CD4-positive, alpha-beta T cell (primary cell): ENCODE data around the gene MGAT5B. TPM values are rescaled to one million over a fixed set of nuclear protein-coding genes. Genes with fewer than 3 reads are reported as not detected.
A peak's percentile ranks its signal among the peaks of the same experiment; 100 is the strongest.

ENCODE experiments used
- ATAC-seq: fragments of 200-7000 bp; cut with Tn5 transposase; one replicate; pipeline ENCODE4 v1.10.0; 2022; ENCODE audit warnings: mild to moderate bottlenecking; ENCODE audit not compliant: poor library complexity
- CTCF ChIA-PET: fragments of 350-600 bp; sonication (Branson Sonifier 250); formaldehyde crosslinking; loops from one replicate; lab custom pipeline; 2021; ENCODE audit warnings: antibody characterized with exemption, inconsistent platforms; lab: Charles Lee
- POLR2A ChIA-PET: fragments of 350-600 bp; sonication (Branson Sonifier 250); formaldehyde crosslinking; loops from one replicate; lab custom pipeline; 2021; ENCODE audit warnings: antibody characterized with exemption, inconsistent platforms; lab: Charles Lee
- DNase-seq, 14 experiments: peaks; one replicate each; pipeline ENCODE4 v3.0.0-alpha.2; 2013 to 2020; ENCODE audit warnings: mixed read lengths in 2 of 14
- H3K27ac ChIP-seq, 2 donors: one replicate each; pipeline versions ENCODE4 v1.5.1 to v1.7.0; 2013; ENCODE audit warnings: low read length in 2 of 2, low read depth in 1 of 2, mild to moderate bottlenecking in 1 of 2
- H3K27me3 ChIP-seq, 2 experiments: 1 replicate in 1 of 2; 2 replicates in 1 of 2; pipeline versions ENCODE4 v1.6.1 to v1.7.0; 2013; ENCODE audit warnings: low read length in 2 of 2, control low read depth in 1 of 2, mild to moderate bottlenecking in 1 of 2, moderate library complexity in 1 of 2; ENCODE audit not compliant: insufficient read depth in 2 of 2, control insufficient read depth in 1 of 2
- H3K36me3 ChIP-seq: one replicate; pipeline ENCODE4 v1.6.1; 2013; ENCODE audit warnings: low read length, control low read depth; ENCODE audit not compliant: insufficient read depth
- H3K4me1 ChIP-seq: one replicate; pipeline ENCODE4 v1.6.1; 2013; ENCODE audit warnings: low read length, control low read depth; ENCODE audit not compliant: insufficient read depth
- H3K4me3 ChIP-seq: one replicate; pipeline ENCODE4 v1.5.1; 2013; ENCODE audit warnings: mild to moderate bottlenecking, low read length, moderate library complexity
- H3K9me3 ChIP-seq, 2 experiments: 1 replicate in 1 of 2; 2 replicates in 1 of 2; pipeline versions ENCODE4 v1.6.1 to v1.7.0; 2013; ENCODE audit warnings: low read length in 2 of 2, mild to moderate bottlenecking in 2 of 2, control low read depth in 1 of 2, moderate library complexity in 1 of 2; ENCODE audit not compliant: control insufficient read depth in 1 of 2, insufficient read depth in 1 of 2
- H3K27ac Mint-ChIP-seq: one replicate; pipeline ENCODE4 v1.8.0; 2020; ENCODE audit warnings: mixed read lengths
- H3K27me3 Mint-ChIP-seq: one replicate; pipeline ENCODE4 v1.8.0; 2021; ENCODE audit warnings: mixed read lengths
- H3K36me3 Mint-ChIP-seq: one replicate; pipeline ENCODE4 v1.8.0; 2021; ENCODE audit warnings: low read depth, mixed read lengths
- H3K4me1 Mint-ChIP-seq: one replicate; pipeline ENCODE4 v1.8.0; 2021; ENCODE audit warnings: low read depth, mixed read lengths
- H3K4me3 Mint-ChIP-seq: one replicate; pipeline ENCODE4 v1.8.0; 2020; ENCODE audit warnings: mild to moderate bottlenecking, mixed read lengths
- H3K9me3 Mint-ChIP-seq: one replicate; pipeline ENCODE4 v1.8.0; 2020; ENCODE audit warnings: mixed read lengths
- intact Hi-C, 2 experiments: fragments of 100-400 bp; cut with DNase I in 1 of 2; cut with micrococcal nuclease in 1 of 2; formaldehyde crosslinking; loops; one replicate each; pipeline versions ENCODE4 v1.15.1 to v1.9.0; 2023 to 2025; cut with DNase I, micrococcal nuclease
- total RNA-seq, 174 experiments: library from RNA in 2 of 174; stranded (reverse) in 2 of 174; gene quantifications; one replicate each; pipeline ENCODE4 v1.2.3 and lab custom pipeline; 2021 to 2026
- TF ChIP-seq, protein P1 (sequence below): fragments of 200-600 bp; IDR thresholded peaks from one replicate; pipeline ENCODE4 v1.8.0; 2022; ENCODE audit warnings: antibody characterized with exemption, mild to moderate bottlenecking

Gene MGAT5B
- total RNA-seq, 2 experiments from 2014 or later, result 0.28 to 0.77 TPM

DNA sequence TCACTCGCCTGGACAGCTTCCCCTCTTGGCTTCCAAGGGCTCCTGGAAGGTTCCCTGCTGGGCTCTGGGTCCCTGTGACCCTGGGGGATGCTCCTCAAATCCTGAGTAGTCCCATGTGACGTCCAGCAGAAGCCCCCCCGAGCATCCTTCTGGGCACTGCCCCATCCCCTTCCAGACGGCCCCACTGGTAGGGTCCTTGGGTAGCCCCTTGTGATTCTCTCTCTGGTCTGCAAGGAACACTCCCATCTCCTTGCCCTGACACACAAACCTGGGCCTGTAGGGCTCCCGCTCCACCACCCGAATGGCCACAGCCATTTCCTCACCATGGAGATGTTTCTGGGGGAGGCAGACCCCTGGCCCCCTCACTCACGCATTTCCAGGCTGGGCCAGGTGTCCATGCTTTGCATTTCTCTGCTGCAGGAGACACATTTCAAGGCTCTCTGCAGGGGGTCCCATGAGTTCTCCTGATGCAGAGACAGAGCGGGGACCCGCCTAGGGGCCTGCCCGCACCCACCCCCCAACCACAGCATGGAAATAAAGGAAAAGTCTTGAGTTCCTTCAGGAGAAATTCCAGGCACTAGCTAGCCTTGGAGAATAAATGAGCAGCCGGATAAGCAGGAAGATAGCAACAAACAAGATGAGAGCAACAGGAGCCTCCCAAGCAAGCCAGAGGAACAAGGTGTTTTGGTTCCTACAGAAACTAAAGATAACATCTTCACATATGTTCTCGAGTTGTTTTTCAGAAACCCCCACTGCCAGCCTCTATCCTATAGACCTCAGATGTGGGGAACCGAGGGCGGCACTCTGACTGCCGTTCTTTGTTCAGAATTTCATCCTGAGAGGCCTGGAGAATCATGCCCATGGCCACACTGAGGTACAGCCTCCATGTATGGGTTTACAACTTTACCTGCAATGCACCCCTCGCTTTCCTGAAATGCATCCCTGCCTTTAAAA, 128.8 kb downstream of the MGAT5B start:
- H3K27me3 Mint-ChIP-seq, result no peaks in the 10 kb centered on the region
- H3K27ac ChIP-seq, result peak overlapping the region; percentile 19 to 90

DNA sequence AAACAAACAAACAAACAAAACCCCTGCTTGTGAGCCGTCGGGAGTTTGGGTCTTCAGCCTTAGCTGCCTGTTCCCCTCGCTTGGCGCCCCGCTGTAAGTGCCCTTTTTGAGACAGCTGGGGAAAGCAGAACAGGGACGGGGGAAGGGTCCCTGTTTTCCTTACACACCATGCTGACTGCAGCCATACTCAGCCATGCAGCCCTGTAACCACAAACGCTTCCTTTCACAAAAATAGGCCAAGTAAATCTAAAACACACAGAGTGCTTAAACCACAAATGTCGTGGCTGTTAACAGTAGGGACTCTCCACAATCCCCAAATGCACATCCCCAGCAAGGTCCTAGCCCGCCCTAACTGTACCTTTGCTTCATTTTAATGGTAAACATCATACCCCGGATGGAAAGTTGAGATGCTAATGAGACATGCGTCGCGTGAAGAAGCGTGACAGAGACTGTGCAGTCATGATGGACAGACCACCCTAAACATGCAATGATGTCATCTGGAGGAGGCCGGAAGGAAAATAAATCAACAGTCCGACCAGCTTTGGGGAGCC, 129.9 kb downstream of the MGAT5B start:
- H3K4me3 ChIP-seq, result peak overlapping the region; percentile 24
- TF ChIP-seq, protein P1, sequence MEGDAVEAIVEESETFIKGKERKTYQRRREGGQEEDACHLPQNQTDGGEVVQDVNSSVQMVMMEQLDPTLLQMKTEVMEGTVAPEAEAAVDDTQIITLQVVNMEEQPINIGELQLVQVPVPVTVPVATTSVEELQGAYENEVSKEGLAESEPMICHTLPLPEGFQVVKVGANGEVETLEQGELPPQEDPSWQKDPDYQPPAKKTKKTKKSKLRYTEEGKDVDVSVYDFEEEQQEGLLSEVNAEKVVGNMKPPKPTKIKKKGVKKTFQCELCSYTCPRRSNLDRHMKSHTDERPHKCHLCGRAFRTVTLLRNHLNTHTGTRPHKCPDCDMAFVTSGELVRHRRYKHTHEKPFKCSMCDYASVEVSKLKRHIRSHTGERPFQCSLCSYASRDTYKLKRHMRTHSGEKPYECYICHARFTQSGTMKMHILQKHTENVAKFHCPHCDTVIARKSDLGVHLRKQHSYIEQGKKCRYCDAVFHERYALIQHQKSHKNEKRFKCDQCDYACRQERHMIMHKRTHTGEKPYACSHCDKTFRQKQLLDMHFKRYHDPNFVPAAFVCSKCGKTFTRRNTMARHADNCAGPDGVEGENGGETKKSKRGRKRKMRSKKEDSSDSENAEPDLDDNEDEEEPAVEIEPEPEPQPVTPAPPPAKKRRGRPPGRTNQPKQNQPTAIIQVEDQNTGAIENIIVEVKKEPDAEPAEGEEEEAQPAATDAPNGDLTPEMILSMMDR, result no peak
- ChIA-PET CTCF (interaction anchor here (1.0 kb wide), 1 partner anchor 58 kb away, joined by 3 read pairs; no protein-coding TSS in a partner anchor), POLR2A (interaction anchor here (0.6 to 4.9 kb wide), 11 partner anchors 8 to 262 kb away, joined by 3 to 25 read pairs (median 3); no protein-coding TSS in a partner anchor)
- Mint-ChIP-seq H3K4me3 (peak overlapping the region; percentile 42), H3K27ac (peak overlapping the region; percentile 86), H3K9me3 (no peaks in the 10 kb centered on the region), H3K4me1 (peaks cover 59% of the 10 kb centered on the region), H3K27me3 (no peaks in the 10 kb centered on the region), H3K36me3 (no peaks in the 10 kb centered on the region)
- no peaks in the 10 kb centered on the region for H3K9me3 ChIP-seq
- DNase-seq (peak; percentile 33 to 92 (median 45)), ATAC-seq (peak; percentile 91)
- no peaks in the 10 kb centered on the region for H3K36me3 ChIP-seq
- intact Hi-C loops, result loop anchor here in 1 of 2 experiments (1.0 to 2.0 kb wide), 2 partner anchors 15 to 29 kb away; no protein-coding TSS in a partner anchor
- H3K27me3 ChIP-seq, result no peaks in the 10 kb centered on the region
- H3K27ac ChIP-seq, result peak overlapping the region; percentile 73 to 90
- peaks cover 70% of the 10 kb centered on the region for H3K4me1 ChIP-seq

More for the DNA sequence above, 128.8 kb downstream of the MGAT5B start:
- POLR2A ChIA-PET, result interaction anchor here (0.6 to 4.9 kb wide), 6 partner anchors 9 to 261 kb away, joined by 3 to 25 read pairs (median 3); no protein-coding TSS in a partner anchor
- H3K4me1 Mint-ChIP-seq, result peaks cover 59% of the 10 kb centered on the region
- Histone ChIP-seq H3K4me3 (no peak overlapping the region), H3K27me3 (no peaks in the 10 kb centered on the region), H3K36me3 (no peaks in the 10 kb centered on the region), H3K4me1 (peaks cover 70% of the 10 kb centered on the region), H3K9me3 (no peaks in the 10 kb centered on the region)
- H3K4me3 Mint-ChIP-seq, result peak overlapping the region; percentile 40
- H3K36me3 Mint-ChIP-seq, result no peaks in the 10 kb centered on the region
- CTCF ChIA-PET, result interaction anchor here (0.7 to 1.0 kb wide), 2 partner anchors 59 to 62 kb away, joined by 3 read pairs; no protein-coding TSS in a partner anchor
- ATAC-seq, result no peak
- no peaks in the 10 kb centered on the region for H3K9me3 Mint-ChIP-seq
- H3K27ac Mint-ChIP-seq, result peak overlapping the region; percentile 86
- intact Hi-C loops, result no loop called here
- DNase-seq, result peak in 5 of 14 experiments; percentile 5 to 53 (median 24)
- TF ChIP-seq, protein P1, result no peak

DNA sequence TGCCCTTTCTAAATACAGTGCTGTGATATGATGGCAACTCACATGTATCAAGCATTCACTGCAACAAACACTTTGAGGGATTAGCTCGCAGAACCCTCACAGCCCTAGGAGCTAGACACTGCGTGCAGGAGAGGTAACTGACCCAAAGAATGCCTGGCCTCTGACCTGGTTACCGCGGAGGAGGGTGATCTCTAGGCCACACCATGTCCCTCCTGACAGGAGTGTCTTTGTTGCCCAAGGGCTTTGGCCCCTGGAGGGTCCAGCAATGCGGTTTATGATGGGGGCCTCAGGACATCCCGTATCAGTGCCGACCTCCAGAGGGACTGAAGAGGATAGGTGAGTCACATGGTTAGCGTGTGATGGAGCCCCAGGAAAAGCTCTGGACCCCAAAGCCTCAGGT, 130.6 kb downstream of the MGAT5B start:
- peak overlapping the region; percentile 24 for H3K4me3 ChIP-seq
- CTCF ChIA-PET, result interaction anchor here (0.7 kb wide), 1 partner anchor 131 kb away, joined by 3 read pairs; the partner anchor contains the start of gene MGAT5B
- ATAC-seq (no peak), DNase-seq (peak in 1 of 14 experiments; percentile 18)
- TF ChIP-seq, protein P1, result no peak
- intact Hi-C loops, result loop anchor here in 1 of 2 experiments (1.0 to 2.0 kb wide), 2 partner anchors 16 to 30 kb away; no protein-coding TSS in a partner anchor
- H3K27ac ChIP-seq, result peak overlapping the region; percentile 73 to 90
- H3K4me1 ChIP-seq, result peaks cover 65% of the 10 kb centered on the region
- no peaks in the 10 kb centered on the region for H3K36me3 Mint-ChIP-seq
- no peaks in the 10 kb centered on the region for H3K36me3 ChIP-seq
- H3K27me3 Mint-ChIP-seq, result no peaks in the 10 kb centered on the region
- peak overlapping the region; percentile 42 for H3K4me3 Mint-ChIP-seq
- H3K9me3 Mint-ChIP-seq, result no peaks in the 10 kb centered on the region
- no peaks in the 10 kb centered on the region for H3K9me3 ChIP-seq
- H3K27ac Mint-ChIP-seq, result peak overlapping the region; percentile 86
- peaks cover 53% of the 10 kb centered on the region for H3K4me1 Mint-ChIP-seq
- POLR2A ChIA-PET, result interaction anchor here (0.7 to 4.9 kb wide), 7 partner anchors 9 to 75 kb away, joined by 3 to 25 read pairs (median 4); no protein-coding TSS in a partner anchor
- H3K27me3 ChIP-seq, result no peaks in the 10 kb centered on the region
